ENCODE measurements around the gene MTG2. TPM values are rescaled to one million over a fixed set of nuclear protein-coding genes. Genes with fewer than 3 reads are reported as not detected.

The MTG2 gene
- total RNA-seq, 1 experiment from 2014 or later: 27.9 TPM

DNA sequence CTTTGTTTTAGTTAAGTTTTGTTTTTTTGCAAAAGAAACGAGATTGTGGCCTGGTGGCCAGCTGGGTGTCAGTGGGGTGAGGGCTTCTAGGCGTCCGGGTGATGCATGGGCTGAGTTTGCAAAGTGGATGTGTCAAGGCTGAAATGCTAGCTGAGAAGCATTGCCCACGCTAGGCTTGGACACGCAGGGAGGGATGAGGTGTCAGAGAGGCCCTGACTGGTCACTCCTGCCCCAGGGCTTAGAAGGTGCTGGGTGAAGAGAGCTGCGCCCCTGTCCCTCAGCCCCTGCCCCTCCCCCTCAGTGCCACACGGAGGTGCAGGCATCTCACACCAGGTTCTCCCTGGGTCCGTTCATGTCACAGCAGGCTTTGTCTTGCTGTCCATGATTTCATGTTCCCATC, 63.6 kb downstream of the MTG2 start:
- Mint-ChIP-seq H3K4me3 (no peak overlapping the region), H3K4me1 (peaks cover 14% of the 10 kb centered on the region), H3K36me3 (peaks cover 4% of the 10 kb centered on the region), H3K27me3 (ENCODE audit: low read depth) (no peaks in the 10 kb centered on the region), H3K9me3 (no peaks in the 10 kb centered on the region), H3K27ac (peak overlapping the region; percentile 74; the same call in 1 of the 2 replicates)
- ChIA-PET CTCF (interaction anchor here (0.6 kb wide), 1 partner anchor 122 kb away, joined by 3 read pairs; no protein-coding TSS in a partner anchor), POLR2A (no interaction called here)
- TF ChIP-seq ZBTB43 (CRISPR knock-in tag; IDR thresholded peaks at IDR 0.05) (no peak), OVOL2 (CRISPR knock-in tag; IDR thresholded peaks at IDR 0.05; ENCODE audit: borderline replicate concordance) (no peak), ZNF416 (CRISPR knock-in tag; IDR thresholded peaks at IDR 0.05) (no peak), NR1H2 (CRISPR knock-in tag; IDR thresholded peaks at IDR 0.05) (no peak), ZBTB21 (CRISPR knock-in tag; IDR thresholded peaks at IDR 0.05; ENCODE audit: borderline replicate concordance) (no peak), ARID4B (CRISPR knock-in tag; IDR thresholded peaks at IDR 0.05; ENCODE audit: borderline replicate concordance) (no peak), JUN (CRISPR knock-in tag; IDR thresholded peaks at IDR 0.05) (no peak), ZNF423 (CRISPR knock-in tag; IDR thresholded peaks at IDR 0.05) (no peak), TCF7 (CRISPR knock-in tag; IDR thresholded peaks at IDR 0.05; ENCODE audit: low read depth) (no peak)
- TF ChIP-seq, protein P1, sequence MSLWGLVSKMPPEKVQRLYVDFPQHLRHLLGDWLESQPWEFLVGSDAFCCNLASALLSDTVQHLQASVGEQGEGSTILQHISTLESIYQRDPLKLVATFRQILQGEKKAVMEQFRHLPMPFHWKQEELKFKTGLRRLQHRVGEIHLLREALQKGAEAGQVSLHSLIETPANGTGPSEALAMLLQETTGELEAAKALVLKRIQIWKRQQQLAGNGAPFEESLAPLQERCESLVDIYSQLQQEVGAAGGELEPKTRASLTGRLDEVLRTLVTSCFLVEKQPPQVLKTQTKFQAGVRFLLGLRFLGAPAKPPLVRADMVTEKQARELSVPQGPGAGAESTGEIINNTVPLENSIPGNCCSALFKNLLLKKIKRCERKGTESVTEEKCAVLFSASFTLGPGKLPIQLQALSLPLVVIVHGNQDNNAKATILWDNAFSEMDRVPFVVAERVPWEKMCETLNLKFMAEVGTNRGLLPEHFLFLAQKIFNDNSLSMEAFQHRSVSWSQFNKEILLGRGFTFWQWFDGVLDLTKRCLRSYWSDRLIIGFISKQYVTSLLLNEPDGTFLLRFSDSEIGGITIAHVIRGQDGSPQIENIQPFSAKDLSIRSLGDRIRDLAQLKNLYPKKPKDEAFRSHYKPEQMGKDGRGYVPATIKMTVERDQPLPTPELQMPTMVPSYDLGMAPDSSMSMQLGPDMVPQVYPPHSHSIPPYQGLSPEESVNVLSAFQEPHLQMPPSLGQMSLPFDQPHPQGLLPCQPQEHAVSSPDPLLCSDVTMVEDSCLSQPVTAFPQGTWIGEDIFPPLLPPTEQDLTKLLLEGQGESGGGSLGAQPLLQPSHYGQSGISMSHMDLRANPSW (CRISPR knock-in tag; conservative IDR thresholded peaks at IDR 0.05; ENCODE audit: low read depth): no peak
- TF ChIP-seq, protein P2, sequence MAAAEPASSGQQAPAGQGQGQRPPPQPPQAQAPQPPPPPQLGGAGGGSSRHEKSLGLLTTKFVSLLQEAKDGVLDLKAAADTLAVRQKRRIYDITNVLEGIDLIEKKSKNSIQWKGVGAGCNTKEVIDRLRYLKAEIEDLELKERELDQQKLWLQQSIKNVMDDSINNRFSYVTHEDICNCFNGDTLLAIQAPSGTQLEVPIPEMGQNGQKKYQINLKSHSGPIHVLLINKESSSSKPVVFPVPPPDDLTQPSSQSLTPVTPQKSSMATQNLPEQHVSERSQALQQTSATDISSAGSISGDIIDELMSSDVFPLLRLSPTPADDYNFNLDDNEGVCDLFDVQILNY (CRISPR knock-in tag; IDR thresholded peaks at IDR 0.05): no peak
- TF ChIP-seq, protein P3, sequence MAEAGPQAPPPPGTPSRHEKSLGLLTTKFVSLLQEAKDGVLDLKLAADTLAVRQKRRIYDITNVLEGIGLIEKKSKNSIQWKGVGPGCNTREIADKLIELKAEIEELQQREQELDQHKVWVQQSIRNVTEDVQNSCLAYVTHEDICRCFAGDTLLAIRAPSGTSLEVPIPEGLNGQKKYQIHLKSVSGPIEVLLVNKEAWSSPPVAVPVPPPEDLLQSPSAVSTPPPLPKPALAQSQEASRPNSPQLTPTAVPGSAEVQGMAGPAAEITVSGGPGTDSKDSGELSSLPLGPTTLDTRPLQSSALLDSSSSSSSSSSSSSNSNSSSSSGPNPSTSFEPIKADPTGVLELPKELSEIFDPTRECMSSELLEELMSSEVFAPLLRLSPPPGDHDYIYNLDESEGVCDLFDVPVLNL (CRISPR knock-in tag; IDR thresholded peaks at IDR 0.05; ENCODE audit: borderline replicate concordance, low read depth): no peak
- TF ChIP-seq, protein P4, sequence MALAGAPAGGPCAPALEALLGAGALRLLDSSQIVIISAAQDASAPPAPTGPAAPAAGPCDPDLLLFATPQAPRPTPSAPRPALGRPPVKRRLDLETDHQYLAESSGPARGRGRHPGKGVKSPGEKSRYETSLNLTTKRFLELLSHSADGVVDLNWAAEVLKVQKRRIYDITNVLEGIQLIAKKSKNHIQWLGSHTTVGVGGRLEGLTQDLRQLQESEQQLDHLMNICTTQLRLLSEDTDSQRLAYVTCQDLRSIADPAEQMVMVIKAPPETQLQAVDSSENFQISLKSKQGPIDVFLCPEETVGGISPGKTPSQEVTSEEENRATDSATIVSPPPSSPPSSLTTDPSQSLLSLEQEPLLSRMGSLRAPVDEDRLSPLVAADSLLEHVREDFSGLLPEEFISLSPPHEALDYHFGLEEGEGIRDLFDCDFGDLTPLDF (CRISPR knock-in tag; IDR thresholded peaks at IDR 0.05): no peak
- TF ChIP-seq, protein P5, sequence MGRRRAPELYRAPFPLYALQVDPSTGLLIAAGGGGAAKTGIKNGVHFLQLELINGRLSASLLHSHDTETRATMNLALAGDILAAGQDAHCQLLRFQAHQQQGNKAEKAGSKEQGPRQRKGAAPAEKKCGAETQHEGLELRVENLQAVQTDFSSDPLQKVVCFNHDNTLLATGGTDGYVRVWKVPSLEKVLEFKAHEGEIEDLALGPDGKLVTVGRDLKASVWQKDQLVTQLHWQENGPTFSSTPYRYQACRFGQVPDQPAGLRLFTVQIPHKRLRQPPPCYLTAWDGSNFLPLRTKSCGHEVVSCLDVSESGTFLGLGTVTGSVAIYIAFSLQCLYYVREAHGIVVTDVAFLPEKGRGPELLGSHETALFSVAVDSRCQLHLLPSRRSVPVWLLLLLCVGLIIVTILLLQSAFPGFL (CRISPR knock-in tag; IDR thresholded peaks at IDR 0.05; ENCODE audit: borderline replicate concordance): no peak
- ATAC-seq: no peak
- no peak for DNase-seq (ENCODE audit: low spot score)

All from WTC11 (cell line).